T1000 (cell line): ENCODE data around the gene PPP3R1.

Source experiments
- DNase-seq: peaks from one replicate; lab custom pipeline; 2025; ENCODE audit warnings: mixed read lengths; lab: John Stamatoyannopoulos, UW

The PPP3R1 gene

GRCh38 chr2:68252400-68253218 lies at the start of gene PPP3R1:
Gene PPP3R1 (minus strand): TSS chr2:68252532. CDS start chr2:68252127, 405 bp downstream.
- DNase-seq = peak; percentile 91

- DNase-seq = no peak
Observed at GRCh38 chr2:68295516-68295915, 43.2 kb upstream of the PPP3R1 start.

DNA sequence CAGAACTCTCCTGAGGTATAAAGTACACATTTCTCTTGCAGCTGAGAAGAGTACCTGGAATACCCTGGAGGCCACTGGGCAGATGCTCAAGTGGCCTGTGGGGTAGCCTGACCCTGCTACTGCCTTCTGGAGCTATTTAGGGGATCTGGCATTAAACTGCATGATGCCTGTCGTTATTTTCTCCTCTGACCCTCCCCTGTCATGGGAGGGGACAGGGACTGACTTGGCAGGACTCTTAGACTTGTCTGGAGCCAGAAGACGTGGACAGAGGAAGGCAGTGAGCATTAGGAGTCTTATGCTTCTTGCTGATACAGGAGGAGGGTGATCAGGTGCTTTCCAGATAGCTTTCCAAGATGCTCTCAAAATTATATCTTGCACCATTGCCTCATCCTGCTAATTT lies 42.6 kb upstream of the PPP3R1 start:
- DNase-seq = no peak

GRCh38 chr2:68294187-68294586 lies 41.9 kb upstream of the PPP3R1 start:
- DNase-seq = no peak

DNA sequence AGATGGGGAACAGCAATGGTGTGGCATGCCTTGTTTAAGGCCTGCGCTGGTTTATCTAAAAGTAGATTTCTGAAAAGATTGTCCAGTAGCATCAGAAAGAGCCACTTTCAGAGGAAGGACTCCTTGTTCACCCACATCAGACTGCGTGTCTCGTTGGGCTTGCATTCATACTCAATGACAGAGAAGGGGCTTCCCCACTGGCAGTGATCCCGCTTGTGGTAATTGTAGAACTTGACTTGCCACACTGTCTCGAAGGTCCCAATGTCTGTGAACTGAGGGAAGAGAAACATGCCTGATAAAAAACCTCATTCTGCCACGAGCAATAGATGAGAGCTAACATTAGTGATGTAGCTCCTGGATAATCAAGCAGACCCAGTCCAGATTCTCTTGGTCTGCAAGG lies 41.4 kb upstream of the PPP3R1 start:
- DNase-seq = no peak

GRCh38 chr2:68293024-68293423 lies 40.7 kb upstream of the PPP3R1 start:
- DNase-seq = no peak

- DNase-seq = no peak
Observed at GRCh38 chr2:68292108-68292710, 39.9 kb upstream of the PPP3R1 start.

DNA sequence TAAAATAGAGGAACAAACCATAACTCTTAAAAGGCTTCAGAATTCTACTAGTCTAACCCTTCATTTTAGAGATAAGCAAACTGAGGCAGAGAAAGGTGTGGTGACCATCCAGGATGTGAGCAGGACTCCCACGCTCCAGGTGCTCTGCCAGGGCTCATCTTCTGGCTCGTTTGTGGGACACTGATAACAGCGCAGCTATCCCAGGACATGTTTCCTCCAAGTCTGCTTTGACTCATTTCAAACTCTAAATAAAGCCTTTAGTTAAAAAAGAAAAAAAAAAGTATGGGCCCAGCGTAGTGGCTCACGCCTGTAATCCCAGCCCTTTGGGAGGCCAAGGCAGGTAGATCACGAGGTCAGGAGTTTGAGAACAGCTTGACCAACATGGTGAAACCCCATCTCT lies 39.0 kb upstream of the PPP3R1 start:
- no peak for DNase-seq

GRCh38 chr2:68290901-68291300 lies 38.6 kb upstream of the PPP3R1 start:
- no peak for DNase-seq

- DNase-seq = no peak
Observed at GRCh38 chr2:68287580-68288441, 35.5 kb upstream of the PPP3R1 start.

DNA sequence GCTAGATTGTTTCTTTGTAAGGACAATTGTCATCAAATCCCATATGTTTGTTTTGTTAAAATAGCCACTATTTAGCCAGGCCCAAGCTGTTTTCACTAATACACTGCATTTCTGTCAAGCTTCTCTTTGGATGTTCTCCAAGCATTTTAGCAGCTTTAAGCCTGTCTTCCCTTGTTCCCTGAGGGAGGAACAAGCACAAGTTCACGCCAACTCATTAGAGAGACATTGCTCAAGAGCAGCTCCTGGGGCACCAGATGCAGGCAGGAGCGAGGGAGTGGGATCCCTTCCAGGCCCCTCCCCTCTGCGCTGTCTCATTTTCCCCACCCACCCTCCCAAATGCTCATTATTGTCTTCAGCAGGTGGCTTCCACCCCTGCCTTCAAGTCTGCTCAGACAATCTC lies 32.6 kb upstream of the PPP3R1 start:
- DNase-seq = peak; percentile 2

DNA sequence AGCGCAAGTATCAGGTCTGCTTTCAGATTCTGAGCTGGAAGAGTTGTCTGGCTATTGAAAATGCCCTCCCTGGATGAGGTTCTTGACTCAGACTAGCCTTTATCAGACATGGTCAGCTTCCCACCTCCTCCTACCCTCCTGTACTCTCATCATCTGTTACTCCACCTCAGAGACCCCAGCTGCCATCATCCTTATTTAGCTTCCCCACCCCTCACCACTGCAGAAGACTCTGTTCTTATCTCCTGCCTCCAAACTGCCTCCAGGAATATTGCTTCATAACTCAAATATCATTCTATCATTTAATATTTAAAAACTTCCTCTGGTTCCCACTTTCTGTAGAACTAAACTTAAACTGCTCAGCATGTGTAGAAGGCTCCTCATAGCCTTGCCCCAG lies 31.1 kb upstream of the PPP3R1 start:
- DNase-seq = no peak

DNA sequence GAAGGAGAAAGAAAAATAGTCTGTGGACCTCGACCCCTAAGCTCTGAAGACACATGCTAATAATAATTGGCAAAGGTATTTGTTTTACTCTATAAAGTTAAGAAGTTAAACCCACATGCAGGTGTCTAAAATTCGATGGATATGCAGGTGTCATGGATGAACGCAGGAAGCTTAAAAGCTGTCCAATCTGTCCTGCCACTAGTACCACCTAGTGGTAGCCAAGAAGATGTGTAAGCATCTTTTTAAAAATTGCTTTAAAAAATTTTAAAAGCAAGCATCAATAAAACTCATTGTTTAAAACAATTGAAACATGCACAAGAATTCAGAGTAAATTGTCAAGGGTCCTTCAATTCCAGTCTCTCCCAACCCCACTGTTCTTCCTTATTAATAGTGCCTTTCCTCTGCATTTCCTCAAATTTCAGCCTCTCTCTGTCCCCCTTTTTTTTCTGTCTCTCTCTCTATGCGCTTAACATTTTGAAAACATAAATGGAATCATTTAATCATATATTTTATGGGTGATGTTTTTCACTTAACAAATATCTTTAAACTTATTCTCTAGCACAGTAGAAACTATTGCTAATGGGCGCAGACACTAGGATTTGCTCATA lies 30.6 kb upstream of the PPP3R1 start:
- no peak for DNase-seq

DNA sequence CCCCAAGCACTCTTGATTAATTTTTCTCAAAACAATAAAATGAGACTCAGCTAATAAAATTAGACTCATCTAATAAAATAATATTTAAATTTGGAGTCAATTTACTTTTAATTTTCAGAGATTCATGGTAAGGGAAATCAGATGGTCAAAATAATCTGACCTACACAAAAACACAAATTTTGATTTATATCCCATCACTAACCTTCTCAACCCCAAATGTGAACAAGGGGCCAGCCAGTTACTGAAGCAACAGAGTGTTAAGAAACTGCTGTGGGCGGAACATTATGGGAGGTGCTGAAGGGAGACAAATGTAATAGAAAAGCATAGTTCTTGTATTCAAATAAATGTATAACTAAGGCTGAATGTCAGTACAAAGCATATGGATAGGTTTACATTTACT lies 28.5 kb upstream of the PPP3R1 start:
- DNase-seq = no peak

DNA sequence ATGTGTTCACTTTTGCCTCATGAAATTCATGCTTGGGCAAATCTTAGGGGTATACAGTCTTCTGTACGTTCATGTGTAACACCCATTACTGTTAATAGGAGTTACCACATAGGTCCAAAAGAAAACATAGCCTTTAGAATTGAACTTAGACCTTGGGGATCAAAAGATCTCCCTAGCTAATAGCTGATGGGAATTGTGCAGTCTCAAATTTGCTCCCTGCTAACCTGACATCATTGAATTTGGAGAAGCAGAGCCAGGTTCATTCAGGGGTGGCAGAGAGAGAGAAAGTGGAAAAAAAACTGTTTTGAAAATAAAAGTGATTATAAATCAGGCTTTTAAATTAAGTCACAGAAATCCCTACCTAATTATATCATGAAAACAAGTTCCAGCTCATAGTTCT lies 28.0 kb upstream of the PPP3R1 start:
- DNase-seq = no peak

DNA sequence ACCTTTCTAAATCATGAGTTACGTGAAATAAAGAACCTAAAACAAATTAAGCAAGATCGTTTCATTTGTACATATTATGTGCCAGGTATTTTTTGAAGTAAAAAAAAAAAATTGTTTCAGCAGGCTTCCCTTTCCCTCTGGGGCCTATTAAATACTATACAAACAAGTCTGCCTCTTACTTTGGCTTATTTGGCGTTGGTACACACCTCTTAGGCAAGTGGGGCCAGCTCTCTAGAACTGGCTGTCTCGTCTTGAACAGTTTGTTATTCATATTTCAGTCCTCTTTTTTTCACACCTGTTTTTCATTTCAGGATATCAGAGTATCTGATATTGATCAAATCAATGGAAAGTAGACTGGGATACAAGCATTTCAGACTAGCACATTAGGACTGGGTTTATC lies 27.4 kb upstream of the PPP3R1 start:
- no peak for DNase-seq

DNA sequence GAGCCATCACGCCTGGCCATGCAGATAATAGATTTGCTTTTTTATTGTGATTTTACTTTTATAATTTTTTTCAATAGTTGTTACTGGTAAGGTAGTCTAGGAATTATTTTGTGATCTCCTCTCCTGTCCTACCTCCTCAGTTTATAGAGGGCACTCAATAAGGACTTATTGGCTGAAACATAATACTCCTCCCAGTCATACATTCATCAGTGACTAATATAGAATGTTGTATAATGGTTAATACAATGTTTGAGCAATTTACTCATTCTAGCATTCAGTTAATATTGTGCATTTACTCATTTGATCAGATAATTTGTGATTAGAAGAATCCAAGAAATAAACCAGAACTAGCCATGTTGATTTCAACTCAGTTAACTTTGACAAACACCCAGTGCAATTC lies 25.8 kb upstream of the PPP3R1 start:
- DNase-seq = no peak

- no peak for DNase-seq
Observed at GRCh38 chr2:68274022-68274421, 21.7 kb upstream of the PPP3R1 start.

- no peak for DNase-seq
Observed at GRCh38 chr2:68272246-68272994, 20.1 kb upstream of the PPP3R1 start.

DNA sequence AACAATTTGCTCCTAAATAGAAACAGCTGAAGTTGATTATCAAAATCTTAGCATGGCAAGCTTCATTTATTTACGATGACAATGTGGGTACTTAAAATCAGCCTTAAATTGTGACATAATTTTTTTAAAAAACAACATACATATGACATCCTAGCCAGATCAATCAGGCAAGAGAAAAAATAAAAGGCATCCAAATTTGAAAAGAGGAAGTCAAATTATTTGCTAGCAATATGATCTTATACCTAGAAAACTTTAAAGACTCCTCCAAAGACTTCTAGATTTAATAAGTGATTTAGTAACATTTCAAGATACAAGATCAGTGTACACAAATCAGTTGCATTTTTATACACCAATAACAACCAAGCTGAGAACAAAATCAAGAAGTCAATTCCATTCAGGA lies 14.3 kb upstream of the PPP3R1 start:
- DNase-seq = no peak

DNA sequence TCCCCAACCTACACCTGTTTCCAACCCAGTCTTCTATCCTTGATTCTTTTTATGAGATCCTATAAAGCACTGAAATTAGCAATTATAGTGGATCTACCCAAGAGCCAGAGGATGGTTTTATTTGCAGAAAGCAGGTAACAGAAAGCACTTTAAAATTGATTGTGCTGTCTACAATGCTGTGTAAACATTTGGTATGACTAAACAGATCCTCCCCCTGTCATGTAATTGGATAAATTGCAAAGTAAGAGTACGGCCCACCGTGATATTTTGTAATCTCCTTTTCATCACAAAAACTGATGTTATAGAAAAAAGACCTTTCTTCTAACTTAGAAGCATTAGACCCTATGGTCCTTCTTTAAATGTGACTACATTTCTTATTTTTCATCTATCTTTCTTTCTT lies 11.3 kb upstream of the PPP3R1 start:
- DNase-seq = no peak

GRCh38 chr2:68258851-68259250 lies 6.5 kb upstream of the PPP3R1 start:
- DNase-seq = no peak
